Stimulated activated CD4-positive, alpha-beta T cell treated with anti-CD3 and anti-CD28 coated beads, Interleukin-12 subunit alpha, Interleukin-12 subunit beta, amount 100 ng/mL, for 48 hours (primary cell): ENCODE measurements around the gene AFP.

ENCODE experiments used
- DNase-seq, 3 donors: peaks; one replicate each; pipeline ENCODE4 v3.0.0-alpha.2; 2020; ENCODE audit warnings: low read depth in 2 of 3, low spot score in 1 of 3

The AFP gene

DNA sequence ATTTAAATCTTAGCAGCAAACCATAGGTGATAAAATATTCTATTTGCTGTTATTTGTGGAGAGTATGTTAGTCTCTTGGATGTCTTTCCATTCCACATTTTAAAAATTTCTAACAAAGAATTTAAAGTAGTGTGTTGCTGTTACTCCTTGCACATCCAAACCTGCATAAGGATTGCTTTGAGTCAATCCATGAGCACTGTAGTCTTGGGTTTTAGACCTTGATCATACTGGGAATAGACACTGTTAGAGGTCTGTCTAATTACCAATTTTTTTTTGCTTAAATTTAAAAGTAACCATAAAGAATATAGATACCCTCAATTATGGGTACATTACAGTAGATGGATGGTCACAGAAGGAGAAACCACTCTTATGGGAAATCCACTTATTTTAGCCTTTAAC is 1.5 kb downstream of the AFP start:
- DNase-seq = no peak

DNA sequence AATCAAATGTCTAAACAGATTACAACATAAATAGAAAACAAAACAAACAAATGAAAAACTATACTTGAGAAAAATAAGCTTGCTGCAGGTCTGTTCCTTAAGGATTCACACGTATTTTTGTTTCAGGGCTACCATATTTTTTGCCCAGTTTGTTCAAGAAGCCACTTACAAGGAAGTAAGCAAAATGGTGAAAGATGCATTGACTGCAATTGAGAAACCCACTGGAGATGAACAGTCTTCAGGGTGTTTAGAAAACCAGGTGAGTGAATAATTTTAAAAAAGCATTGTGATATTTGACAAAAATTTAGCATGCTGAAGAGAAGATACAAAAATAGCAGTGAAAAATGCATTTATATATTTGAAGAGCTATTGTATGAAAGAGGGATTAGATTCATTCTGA is 2.0 kb downstream of the AFP start:
- DNase-seq = no peak

DNA sequence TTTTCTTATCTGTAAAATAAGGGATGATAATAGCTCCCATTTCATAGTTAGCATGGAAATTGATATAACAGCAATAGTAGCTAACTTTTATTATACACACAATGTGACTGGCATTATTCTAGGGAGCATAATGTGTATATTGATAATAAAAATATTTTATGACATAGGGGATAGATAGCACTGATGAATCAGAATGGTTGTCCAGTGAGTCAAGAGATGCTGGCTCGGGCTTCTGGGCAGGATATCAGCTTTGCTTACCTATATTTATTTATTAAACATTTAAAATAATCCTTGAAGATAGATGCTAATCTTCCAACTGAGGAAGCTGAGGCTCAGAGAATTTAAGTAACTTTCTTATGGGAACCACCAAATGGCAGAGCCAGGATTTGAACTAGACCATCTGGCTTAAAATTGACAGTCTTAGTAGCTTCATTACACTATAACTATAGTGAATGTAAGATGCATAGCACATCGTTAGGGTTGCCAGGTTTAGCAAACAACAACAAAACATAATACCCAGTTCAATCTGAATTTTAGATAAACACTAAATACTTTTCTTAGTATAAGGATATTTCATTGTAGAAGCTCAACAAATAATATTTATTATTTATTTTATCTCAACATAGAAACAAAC is 2.7 kb downstream of the AFP start:
- no peak for DNase-seq

DNA sequence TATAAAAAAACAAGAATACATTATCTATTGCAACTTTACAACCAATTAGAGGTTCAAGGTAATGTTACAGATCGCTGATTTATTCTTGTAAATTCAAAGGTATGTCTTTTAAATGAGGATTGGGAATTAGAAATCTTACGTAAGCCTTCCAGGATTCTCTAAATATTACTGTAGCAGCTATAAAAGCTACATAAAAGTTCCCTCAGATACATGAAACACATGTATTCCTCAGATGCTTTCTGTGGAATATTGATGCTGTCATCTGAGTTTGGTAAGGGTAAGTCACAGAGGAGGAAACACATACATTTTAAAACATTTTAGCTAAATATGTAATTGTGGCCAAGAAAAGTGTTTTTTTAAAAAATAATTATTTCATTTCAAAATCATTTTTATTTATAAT is 3.4 kb downstream of the AFP start:
- DNase-seq = no peak

DNA sequence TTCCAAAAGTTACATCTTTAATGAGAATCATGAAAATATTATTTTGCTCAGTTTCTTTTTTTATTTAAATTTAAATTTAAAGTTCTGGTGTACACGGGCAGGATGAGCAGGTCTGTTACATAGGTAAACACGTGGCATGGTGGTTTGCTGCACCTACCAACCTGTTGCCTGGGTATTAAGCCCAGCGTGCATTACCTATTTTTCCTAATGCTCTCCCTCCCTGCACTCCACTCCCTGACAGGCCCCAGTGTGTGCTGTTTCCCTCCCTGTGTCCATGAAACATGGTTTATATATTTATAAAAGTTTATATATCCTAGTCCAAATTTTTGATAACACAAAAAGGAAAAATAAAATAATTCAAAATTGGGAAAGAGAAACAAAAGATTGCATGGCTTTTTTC is 4.0 kb downstream of the AFP start:
- no peak for DNase-seq

DNA sequence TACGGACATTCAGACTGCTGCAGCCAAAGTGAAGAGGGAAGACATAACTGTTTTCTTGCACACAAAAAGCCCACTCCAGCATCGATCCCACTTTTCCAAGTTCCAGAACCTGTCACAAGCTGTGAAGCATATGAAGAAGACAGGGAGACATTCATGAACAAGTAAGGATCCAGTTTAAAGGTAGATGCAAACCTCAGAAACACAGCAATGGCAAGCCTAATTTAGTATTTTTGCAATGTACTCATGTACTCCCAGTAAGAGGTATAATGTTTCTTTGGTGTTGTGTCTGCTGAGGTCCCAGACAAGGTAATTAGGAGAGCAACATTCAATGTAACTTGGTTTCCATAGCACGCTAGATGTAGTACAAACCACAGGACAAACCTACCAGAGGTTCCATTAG is 4.6 kb downstream of the AFP start:
- DNase-seq = no peak

DNA sequence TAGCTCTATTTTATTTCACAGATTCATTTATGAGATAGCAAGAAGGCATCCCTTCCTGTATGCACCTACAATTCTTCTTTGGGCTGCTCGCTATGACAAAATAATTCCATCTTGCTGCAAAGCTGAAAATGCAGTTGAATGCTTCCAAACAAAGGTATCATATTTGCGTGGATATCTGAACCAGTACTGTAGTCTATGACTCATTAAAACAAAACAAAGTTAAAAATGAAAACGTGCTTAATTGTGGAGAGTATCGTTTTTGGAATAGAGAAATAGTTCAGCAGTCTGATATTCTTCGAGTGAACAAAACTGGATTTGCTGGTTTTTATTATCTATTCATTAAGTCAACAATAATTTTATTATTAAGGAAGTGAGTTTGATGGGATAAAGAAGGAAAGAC is 6.3 kb downstream of the AFP start:
- no peak for DNase-seq

DNA sequence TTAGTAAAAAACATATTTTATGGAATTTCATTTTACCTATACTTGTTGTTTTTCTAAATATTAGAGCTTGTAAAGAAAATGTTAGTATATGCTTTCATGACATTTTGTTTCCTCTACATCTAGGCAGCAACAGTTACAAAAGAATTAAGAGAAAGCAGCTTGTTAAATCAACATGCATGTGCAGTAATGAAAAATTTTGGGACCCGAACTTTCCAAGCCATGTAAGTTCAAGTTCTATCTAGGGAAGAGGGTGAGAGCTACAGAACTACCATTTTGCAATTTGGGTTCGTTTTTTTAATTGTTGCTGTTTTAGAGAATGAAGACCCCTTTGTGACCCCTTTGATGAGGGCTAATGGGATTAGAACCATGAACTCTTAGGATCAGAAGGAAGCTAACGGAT is 7.2 kb downstream of the AFP start:
- DNase-seq = no peak

DNA sequence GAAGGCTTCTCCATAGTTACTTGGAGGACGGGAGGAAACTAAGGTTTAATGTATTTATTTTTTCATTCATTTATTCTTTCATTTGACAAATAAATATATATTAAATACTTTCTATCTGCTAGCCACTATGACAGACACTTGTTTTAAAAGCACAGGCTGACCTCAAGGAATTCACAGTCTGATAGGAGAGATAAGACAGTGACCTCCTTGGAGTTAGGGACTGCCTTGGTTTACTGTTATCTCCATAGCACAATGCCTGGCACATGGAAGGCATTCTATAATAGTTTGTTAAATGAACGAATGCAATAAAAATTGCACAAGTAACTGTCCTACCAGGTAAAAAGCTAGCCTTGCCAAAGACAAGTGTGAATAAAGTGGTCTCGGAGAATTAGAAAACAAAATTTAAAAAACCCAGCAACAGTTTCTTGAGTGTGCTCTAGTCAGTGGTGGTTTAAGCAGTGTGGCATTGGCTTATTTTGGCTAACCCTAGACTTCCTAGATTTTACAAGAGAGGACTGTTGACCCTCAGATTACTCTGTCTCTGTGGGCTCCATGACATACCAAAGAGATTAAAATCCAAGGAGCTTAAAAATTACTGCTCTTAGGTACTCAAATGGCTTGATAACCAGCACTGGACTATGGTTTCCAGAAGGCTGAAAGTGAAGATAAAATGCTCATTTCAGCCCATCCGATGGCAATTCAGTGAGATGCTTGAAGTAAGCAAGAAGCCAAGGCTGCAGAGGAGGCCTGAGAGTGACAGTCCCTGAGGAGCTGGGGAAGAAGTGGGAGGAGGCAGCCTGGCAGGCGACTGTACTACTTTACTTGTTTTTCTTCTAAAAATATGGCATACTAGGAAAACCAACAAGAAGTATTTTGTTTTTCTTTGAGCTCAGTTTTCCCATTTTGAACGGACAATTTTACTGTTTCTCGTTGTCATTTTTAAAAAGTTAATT is 9.6 kb downstream of the AFP start:
- DNase-seq = no peak

DNA sequence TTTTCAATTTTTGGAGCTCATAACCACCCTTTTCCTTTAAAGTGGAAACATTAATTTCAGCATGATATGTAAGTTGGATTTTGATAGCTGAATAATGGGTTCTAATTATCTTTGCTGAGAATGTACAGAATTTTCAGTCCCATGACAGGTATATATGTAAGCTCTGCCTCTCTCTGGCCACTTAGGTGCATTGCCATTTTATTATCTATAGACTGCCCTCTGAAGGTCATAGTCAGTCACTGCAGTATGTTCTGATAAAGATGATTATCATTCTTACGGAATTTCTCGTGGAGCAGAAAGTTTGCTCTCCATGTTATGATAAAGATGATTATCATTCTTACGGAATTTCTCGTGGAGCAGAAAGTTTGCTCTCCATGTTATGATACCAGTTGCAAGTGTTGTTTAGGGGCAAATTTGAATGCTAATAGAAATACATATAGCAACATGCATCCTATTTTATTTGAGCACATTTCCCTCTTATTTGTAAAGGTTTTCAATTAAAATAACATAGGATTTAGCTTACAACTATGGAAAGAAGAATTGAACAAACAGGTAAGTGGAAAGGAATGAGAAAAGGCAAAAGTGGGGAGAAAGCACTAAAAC is 10.4 kb downstream of the AFP start:
- no peak for DNase-seq

DNA sequence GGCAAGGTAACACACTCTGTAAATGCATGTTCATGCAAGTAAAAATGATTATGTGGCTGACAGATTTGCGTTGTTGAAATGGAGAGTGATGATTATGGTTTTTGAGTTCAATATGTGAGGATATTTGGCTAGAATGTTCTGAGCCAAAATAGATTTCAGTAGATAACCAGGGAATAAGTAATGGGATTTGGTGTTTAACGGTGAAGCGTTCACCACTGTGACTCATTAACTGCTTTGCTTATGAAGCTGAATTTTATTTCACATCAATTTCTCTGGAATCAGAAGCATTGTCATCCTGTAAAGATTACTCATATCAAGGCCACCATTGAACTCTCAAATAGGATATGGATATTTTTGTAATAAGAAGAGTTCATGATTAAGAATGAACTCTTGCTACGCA is 11.7 kb downstream of the AFP start:
- DNase-seq = no peak

DNA sequence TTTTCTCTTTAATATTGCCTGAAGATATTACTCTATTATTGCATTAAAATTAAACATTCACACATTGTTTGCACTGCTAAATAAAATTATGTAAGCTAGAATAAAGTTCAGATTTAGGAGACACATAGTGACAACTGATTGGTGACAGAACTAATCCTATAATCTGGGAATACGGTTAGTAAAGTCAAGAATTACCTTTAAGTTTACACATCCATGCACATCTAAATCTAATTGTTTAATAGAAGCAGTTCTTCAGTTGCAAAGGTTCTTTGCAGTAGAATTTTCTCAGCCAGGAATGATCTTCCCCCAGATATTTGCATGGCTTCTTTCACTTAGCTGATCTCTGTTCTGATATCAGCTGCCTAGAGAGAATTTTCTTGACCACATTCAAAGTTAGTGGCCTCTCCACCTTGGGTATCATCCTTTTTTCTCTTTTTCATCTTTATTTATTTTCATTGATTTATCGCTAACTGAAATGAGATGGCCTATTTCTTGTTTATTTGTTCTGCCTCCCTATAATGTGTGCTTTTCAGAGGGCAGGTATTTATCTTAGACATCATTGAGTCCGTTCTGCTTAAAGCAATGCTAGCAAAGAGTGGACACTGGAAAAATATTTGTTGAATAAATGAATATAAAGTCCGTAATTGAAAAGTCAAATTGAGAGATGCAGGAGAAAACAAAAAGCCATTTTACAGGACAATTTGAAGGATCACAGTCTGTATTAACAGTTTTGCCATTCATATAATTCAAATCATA is 12.6 kb downstream of the AFP start:
- no peak for DNase-seq

DNA sequence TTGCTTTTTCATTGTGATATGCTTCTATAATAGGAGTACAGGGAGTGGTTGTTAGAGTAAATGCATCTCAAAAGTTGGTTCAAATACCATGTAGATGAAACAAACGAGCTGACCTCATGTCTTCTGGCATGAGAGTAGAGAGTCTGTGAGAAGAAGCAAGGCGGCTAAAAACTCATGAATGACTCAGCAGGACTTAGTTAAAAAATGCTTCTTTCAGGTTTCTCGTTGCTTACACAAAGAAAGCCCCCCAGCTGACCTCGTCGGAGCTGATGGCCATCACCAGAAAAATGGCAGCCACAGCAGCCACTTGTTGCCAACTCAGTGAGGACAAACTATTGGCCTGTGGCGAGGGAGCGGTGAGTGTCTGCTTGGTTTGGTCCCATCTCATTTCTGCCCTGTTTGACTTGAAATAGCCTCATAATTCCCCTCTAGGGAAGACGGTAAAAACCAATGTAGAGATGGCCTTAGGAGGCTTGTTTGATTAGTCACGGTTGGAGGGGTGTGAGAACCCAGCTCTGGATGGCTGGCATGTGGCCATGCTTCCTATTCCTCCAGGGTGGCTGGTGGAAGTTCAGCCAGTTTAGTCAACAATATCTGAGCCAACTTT is 14.5 kb downstream of the AFP start:
- no peak for DNase-seq

DNA sequence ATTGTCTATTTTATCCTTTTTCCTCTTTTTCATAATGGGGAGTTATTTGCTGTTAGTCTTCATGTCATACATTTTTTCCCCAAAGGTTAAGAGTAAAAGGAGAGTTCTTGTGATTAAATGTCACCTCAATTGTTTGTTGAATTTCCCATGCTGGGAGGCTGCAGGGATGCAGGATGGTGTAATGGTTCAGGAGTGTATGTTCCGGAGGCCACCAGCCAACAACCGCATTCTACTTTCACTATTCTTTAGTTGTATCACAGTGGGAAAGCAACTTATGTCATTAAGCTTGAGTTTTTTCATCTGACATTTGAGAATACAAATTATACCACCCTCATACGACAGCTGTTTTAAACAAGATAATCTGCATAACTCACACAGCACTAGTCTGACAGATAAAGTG is 15.4 kb downstream of the AFP start:
- DNase-seq = no peak

DNA sequence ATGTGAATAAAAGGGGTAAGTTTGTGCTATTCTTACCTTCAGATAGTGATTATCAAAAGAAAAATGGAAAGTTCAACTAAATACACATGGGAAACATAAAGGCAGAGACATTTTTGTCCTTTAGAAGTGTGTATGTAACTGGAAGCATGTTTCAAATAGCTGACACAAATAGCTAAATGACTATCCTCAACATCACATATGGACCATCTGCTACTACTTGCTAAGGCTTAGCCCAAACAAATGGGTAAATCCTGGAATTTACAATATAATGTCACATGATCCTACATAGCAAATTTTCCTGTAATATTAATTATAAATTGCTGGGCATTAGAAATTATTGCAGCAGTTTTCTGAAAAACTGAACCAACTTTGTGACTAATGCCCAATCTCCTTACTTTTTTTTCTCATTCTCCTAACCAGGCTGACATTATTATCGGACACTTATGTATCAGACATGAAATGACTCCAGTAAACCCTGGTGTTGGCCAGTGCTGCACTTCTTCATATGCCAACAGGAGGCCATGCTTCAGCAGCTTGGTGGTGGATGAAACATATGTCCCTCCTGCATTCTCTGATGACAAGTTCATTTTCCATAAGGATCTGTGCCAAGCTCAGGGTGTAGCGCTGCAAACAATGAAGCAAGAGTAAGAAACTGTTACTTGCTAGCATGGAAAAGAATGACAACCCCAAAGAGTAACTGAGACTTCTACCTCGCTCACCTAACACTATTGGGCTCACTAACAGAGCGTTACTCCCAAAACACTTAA is 16.1 kb downstream of the AFP start:
- DNase-seq = no peak

DNA sequence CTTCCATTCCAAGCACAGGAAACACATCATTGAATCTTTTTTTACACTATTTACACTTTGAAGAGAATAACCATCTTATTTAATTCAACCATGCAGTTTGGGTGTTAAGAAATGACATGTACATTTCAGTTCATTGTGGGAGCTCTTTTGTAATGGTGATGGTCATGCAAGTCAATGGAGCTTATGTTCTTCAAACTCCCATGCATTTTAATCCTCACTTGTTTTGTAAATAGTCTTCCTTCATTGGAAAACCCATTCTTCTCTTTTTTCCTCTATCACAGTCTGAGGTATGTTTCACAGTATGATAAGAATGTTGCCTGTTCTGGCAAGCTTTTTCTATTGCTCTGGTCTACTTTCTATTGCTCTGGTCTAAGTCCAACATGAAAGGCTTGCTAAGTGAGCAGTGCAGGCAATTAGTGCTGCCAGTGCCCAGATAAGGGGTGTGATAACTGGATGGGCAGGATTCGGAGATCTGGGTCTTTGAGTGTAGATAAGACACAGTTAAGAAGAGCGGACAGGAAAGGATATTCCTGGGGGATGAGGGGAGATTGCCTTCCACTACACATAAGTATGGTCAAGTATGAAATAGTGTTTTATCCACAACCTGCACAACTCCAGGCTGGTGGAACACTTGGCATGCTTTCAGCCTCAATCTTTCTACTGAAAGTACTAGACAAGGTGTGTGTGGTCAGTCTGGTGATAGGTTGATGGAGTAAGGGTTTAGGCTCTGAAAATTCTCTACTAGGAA is 17.1 kb downstream of the AFP start:
- no peak for DNase-seq

DNA sequence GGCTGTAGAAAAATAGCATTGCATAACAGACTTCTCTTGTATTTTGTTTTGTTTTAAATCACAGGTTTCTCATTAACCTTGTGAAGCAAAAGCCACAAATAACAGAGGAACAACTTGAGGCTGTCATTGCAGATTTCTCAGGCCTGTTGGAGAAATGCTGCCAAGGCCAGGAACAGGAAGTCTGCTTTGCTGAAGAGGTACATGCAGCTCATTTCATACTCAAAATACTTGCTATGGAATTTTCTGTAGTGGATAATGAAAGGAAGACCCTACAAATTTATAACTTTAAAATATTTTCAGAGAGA is 17.6 kb downstream of the AFP start:
- DNase-seq = no peak

DNA sequence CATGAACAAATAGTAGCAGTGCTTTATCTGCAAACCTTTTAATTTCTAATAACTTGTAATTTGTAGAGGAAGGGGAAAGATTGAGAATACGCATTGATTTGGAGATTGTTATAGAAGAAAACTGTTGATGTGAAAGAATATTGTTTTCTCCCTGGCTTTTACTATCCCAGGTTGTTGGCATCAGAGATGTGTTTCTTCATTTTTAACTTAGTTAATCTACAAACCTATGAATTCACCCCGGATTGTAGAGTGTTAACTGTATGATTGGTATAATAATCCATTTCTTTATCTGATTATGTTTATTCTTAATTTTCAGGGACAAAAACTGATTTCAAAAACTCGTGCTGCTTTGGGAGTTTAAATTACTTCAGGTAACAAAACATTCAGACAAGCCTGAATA is 18.9 kb downstream of the AFP start:
- DNase-seq = no peak

DNA sequence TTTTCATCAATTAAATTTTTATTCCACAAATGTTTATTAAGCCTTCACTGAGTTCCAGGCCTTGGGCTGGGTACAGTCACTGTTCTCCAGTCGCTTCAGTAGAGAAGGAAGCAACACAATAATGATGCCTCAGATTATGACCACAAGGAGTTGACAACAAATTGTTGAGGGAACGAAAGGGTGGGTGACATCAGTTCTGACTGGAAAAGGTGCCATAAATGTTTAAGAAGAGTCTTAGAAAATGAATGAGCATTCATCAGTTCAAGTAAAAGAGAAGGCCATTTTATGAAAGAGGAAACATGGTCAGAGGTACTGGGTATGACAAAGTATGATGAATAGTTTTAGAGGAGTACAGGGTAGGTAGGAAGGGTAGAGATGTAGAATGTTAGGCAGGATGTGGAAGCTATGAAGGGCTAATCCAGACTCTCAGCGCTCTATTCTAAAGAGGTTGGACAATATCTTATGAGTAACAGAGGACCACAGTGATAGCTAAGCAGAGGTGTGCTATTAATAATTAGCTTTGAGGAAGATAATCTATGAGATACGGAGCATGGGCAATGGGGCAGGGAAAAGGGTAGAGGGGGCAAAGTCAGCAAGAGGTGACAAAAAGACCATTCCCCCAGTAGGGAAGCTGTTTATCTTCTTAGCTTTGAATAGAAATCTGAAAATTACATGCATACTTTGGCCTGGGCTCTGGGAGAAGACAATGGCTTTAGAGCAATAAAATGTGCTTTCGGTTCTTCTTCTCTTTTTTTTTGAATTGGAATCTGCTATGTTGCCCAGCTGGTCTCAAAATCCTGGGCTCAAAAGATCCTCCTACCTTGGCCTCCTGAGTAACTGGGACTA is 20.4 kb downstream of the AFP start:
- no peak for DNase-seq
